Nephron progenitor cell (in vitro differentiated cells): Measurements from ENCODE around the gene ELOVL6.

Experiments used
- DNase-seq: peaks from one replicate; pipeline ENCODE4 v3.0.0; 2021
- H3K27ac Mint-ChIP-seq: 2 replicates; pipeline ENCODE4 v1.8.0; 2021; ENCODE audit warnings: mild to moderate bottlenecking, moderate library complexity, mixed read lengths
- H3K27me3 Mint-ChIP-seq: 2 replicates; pipeline ENCODE4 v1.8.0; 2021; ENCODE audit warnings: mild to moderate bottlenecking, low read depth, mixed read lengths; ENCODE audit not compliant: poor library complexity
- H3K36me3 Mint-ChIP-seq: 2 replicates; pipeline ENCODE4 v1.8.0; 2021; ENCODE audit warnings: low read depth, mixed read lengths
- H3K4me1 Mint-ChIP-seq: 2 replicates; pipeline ENCODE4 v1.8.0; 2021; ENCODE audit warnings: mixed read lengths
- H3K4me3 Mint-ChIP-seq: 2 replicates; pipeline ENCODE4 v1.8.0; 2021; ENCODE audit warnings: mild to moderate bottlenecking, moderate library complexity, mixed read lengths
- H3K9me3 Mint-ChIP-seq: 2 replicates; pipeline ENCODE4 v1.8.0; 2021; ENCODE audit warnings: mild to moderate bottlenecking, moderate library complexity, mixed read lengths
- TF ChIP-seq, protein P1 (sequence below): fragments of 200-600 bp; sonication (generic); IDR thresholded peaks from 2 replicates; pipeline ENCODE4 v1.5.0; 2021; ENCODE audit warnings: antibody characterized with exemption

ELOVL6 gene

DNA sequence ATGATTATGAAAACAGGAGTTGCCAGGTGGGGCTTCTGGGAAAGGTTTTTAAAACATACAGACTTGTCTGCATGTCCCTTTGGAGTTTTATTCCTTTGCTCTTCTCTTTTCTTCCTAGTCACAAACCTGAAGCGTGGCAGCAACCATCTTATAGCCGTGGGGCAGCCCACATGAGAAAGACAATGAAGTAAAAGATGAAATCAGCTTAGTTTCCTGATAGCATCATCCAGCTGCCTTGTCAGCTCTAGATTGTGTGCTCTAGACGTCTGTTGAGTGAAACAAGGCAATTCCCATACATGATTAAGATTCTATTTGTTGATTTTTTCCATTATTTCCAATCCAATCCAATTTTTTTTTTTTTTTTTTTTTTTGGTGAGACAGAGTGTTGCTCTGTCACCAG is 68.9 kb downstream of the ELOVL6 start:
- Mint-ChIP-seq H3K4me1 (peaks cover 11% of the 10 kb centered on the region), H3K36me3 (peaks cover 52% of the 10 kb centered on the region), H3K27me3 (no peaks in the 10 kb centered on the region), H3K4me3 (no peak overlapping the region), H3K9me3 (no peaks in the 10 kb centered on the region), H3K27ac (peak overlapping the region; percentile 13)
- DNase-seq, result no peak
- TF ChIP-seq, protein P1, sequence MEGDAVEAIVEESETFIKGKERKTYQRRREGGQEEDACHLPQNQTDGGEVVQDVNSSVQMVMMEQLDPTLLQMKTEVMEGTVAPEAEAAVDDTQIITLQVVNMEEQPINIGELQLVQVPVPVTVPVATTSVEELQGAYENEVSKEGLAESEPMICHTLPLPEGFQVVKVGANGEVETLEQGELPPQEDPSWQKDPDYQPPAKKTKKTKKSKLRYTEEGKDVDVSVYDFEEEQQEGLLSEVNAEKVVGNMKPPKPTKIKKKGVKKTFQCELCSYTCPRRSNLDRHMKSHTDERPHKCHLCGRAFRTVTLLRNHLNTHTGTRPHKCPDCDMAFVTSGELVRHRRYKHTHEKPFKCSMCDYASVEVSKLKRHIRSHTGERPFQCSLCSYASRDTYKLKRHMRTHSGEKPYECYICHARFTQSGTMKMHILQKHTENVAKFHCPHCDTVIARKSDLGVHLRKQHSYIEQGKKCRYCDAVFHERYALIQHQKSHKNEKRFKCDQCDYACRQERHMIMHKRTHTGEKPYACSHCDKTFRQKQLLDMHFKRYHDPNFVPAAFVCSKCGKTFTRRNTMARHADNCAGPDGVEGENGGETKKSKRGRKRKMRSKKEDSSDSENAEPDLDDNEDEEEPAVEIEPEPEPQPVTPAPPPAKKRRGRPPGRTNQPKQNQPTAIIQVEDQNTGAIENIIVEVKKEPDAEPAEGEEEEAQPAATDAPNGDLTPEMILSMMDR, result no peak

DNA sequence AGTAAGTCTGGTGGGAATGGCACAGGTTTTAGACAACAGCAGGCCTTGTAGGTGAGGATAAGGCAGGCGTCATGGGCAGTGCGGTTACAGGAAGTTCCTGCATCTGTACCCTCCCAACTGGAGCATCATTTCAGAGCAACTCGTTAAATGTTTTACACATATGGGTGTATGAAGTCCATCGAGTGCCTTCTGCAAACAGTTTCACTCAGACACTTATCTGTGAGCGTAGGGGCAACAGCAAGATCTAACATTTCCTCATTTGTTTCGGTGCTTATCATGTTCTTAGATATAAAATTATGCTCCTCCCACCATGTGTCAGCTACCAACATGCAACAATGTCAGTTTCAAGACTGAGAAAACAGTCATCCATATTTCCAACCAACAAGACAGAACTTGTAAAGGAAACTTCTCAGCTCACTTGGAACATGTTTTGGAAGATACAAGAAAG is 69.9 kb downstream of the ELOVL6 start:
- Mint-ChIP-seq H3K27me3 (no peaks in the 10 kb centered on the region), H3K4me1 (peaks cover 11% of the 10 kb centered on the region), H3K36me3 (peaks cover 50% of the 10 kb centered on the region), H3K27ac (peak overlapping the region; percentile 67), H3K4me3 (no peak overlapping the region), H3K9me3 (no peaks in the 10 kb centered on the region)
- no peak for DNase-seq
- TF ChIP-seq, protein P1, result no peak

DNA sequence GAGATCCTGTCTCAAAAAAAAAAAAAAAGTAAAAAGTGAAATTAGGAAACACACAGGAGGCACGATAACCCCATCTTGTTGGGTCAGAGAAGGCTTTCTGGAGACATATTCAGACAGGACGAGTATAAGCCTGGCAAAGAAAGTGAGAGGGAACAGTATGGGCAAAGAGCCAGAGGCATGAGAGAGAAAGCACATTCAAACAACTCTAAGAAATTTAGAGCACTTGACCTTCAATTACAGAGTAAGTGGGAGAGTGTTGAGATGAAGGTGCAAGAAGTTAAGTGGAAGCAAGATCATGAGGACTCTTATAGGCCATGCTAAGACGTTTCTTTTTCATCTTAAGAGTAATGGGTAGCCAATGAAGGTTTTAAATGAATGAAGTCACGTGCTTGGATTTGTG is 70.4 kb downstream of the ELOVL6 start:
- peaks cover 50% of the 10 kb centered on the region for H3K36me3 Mint-ChIP-seq
- H3K4me3 Mint-ChIP-seq, result no peak overlapping the region
- no peak for DNase-seq
- H3K4me1 Mint-ChIP-seq, result peaks cover 11% of the 10 kb centered on the region
- no peaks in the 10 kb centered on the region for H3K27me3 Mint-ChIP-seq
- no peak overlapping the region for H3K27ac Mint-ChIP-seq
- H3K9me3 Mint-ChIP-seq, result no peaks in the 10 kb centered on the region
- TF ChIP-seq, protein P1, result no peak

GRCh38 chr4:110124711-110125110 is 73.7 kb downstream of the ELOVL6 start:
- Mint-ChIP-seq H3K27me3 (no peaks in the 10 kb centered on the region), H3K4me1 (peaks cover 4% of the 10 kb centered on the region), H3K36me3 (peaks cover 65% of the 10 kb centered on the region), H3K9me3 (no peaks in the 10 kb centered on the region), H3K4me3 (no peak overlapping the region), H3K27ac (no peak overlapping the region)
- DNase-seq, result no peak
- TF ChIP-seq, protein P1, result no peak

DNA sequence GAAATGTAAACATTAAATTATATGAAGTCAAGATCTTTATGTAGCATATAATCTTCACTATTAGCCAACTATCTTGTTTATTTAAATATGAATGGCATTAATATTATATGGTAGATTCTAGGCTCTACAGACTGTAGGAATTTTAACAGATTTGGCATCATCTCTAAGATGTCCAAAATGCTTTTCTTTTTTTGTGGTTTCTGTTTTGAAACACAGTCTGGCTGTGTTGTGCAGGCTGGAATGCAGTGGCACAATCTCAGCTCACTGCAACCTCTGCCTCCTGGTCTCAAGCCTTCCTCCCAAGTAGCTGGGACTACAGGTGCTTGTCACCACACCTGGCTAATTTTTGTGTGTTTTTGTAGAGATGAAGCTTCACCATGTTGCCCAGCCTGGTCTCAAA is 76.2 kb downstream of the ELOVL6 start:
- TF ChIP-seq, protein P1, result no peak
- Mint-ChIP-seq H3K36me3 (peaks cover 64% of the 10 kb centered on the region), H3K4me1 (peaks cover 6% of the 10 kb centered on the region), H3K27ac (no peak overlapping the region), H3K27me3 (no peaks in the 10 kb centered on the region), H3K4me3 (no peak overlapping the region), H3K9me3 (no peaks in the 10 kb centered on the region)
- DNase-seq, result no peak

DNA sequence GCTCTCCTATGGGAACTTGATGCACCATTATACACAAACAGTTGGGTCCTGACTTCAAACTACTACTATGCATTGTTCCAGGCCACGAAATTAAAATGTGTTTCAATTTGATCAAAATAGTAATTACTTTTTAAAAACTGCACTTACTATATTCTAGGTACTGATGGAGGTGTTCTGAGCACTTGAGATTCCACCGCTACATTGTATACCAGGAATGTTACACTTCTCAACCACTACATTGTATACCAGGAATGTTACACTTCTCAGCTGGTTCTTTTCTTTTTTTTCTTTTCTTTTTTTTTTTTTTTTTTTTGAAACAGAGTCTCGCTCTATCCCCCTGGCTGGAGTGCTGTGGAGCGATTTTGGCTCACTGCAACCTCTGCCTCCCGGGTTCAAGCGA is 77.9 kb downstream of the ELOVL6 start:
- H3K4me1 Mint-ChIP-seq, result peaks cover 6% of the 10 kb centered on the region
- H3K27me3 Mint-ChIP-seq, result no peaks in the 10 kb centered on the region
- no peak overlapping the region for H3K4me3 Mint-ChIP-seq
- no peak for DNase-seq
- H3K36me3 Mint-ChIP-seq, result peaks cover 72% of the 10 kb centered on the region
- TF ChIP-seq, protein P1, result no peak
- H3K27ac Mint-ChIP-seq, result no peak overlapping the region
- H3K9me3 Mint-ChIP-seq, result no peaks in the 10 kb centered on the region
